ENCODE measurements around the gene ZNF333. TPM values are rescaled to one million over a fixed set of nuclear protein-coding genes. Genes with fewer than 3 reads are reported as not detected.

ZNF333 gene
- total and polyA plus RNA-seq, 2 of the 4 experiments (the other 2 are of a cell fraction): 9.8 to 15.1 TPM

- Histone ChIP-seq H3K4me2 (ENCODE audit: low read depth, low read length) (no peak overlapping the region), H4K5ac (ENCODE audit: low read depth, low read length) (no peak overlapping the region), H3K9me3 (ENCODE audit: control insufficient read depth, insufficient read depth, low read length) (no peaks in the 10 kb centered on the region), H4K91ac (ENCODE audit: insufficient read depth, low read depth, low read length) (no peak overlapping the region), H4K20me1 (ENCODE audit: insufficient read depth, low read length) (no peaks in the 10 kb centered on the region), H3K4me3 (ENCODE audit: insufficient read depth, low read depth, low read length) (no peak overlapping the region), H2AFZ (replicated peaks; ENCODE audit: low read length, poor library complexity) (no peak overlapping the region), H3K4ac (ENCODE audit: low read depth, low read length) (no peak overlapping the region), H3K9me1 (ENCODE audit: insufficient read depth, low read length) (no peaks in the 10 kb centered on the region), H2AK5ac (ENCODE audit: low read depth, low read length) (no peak overlapping the region), H2BK20ac (ENCODE audit: low read depth, low read length) (no peak overlapping the region), H3K79me1 (ENCODE audit: low read depth in 1 of 2, low read length in 2 of 2) (no peaks in the 10 kb centered on the region), H3K9ac (ENCODE audit: low read depth, low read length) (no peak overlapping the region), H3K27me3 (ENCODE audit: control insufficient read depth, insufficient read depth, low read length) (no peaks in the 10 kb centered on the region), H3K56ac (ENCODE audit: extremely low read depth, insufficient read depth, low read length) (no peak overlapping the region; the same call in 1 of the 2 replicates), H4K8ac (ENCODE audit: low read depth in 2 of 2, low read length in 2 of 2) (no peak overlapping the region), H3K23ac (ENCODE audit: low read depth, low read length) (no peak overlapping the region), H2BK5ac (ENCODE audit: low read depth, low read length, poor library complexity, severe bottlenecking) (no peak overlapping the region), H3K18ac (ENCODE audit: low read depth, low read length) (no peak overlapping the region), H3K4me1 (ENCODE audit: control insufficient read depth, insufficient read depth, low read length) (no peaks in the 10 kb centered on the region), H2BK120ac (ENCODE audit: low read depth, low read length) (no peak overlapping the region), H2AK9ac (replicated peaks; ENCODE audit: low read depth, low read length, poor library complexity) (no peak overlapping the region), H3K27ac (ENCODE audit: insufficient read depth, low read length) (no peak overlapping the region), H3K36me3 (ENCODE audit: control insufficient read depth, insufficient read depth, low read length) (no peaks in the 10 kb centered on the region), H2BK15ac (ENCODE audit: low read depth, low read length) (no peak overlapping the region), H3K14ac (replicated peaks; ENCODE audit: low read depth, low read length) (no peak overlapping the region)
- ATAC-seq (ENCODE audit: low read depth) (no peak), DNase-seq (no peak)
- POLR2A ChIA-PET (ENCODE audit: unreplicated experiment): no interaction called here
- WGBS, 2 experiments (ENCODE audit: extremely low coverage in 2 of 2, insufficient read length in 1 of 2): no CpG with 5 or more reads among the region's 3 CpGs
- dilution Hi-C loops (cut with HindIII; ENCODE audit: low sequenced_read_pairs, unreplicated experiment) (no loop called here), intact Hi-C loops (cut with micrococcal nuclease) (no loop called here), in situ Hi-C loops (cut with MboI; ENCODE audit: low sequenced_read_pairs) (no loop called here)
- CTCF ChIA-PET: no interaction called here
- BruUV-seq (replicated peaks): no TSS peak
- TF ChIP-seq RFX5 (IDR thresholded peaks at IDR 0.05; ENCODE audit: low read depth, low read length): no peak
- TF ChIP-seq ELK1 (IDR thresholded peaks at IDR 0.05; ENCODE audit: borderline replicate concordance, low read depth, low read length): no peak
- TF ChIP-seq CTCF (conservative IDR thresholded peaks at IDR 0.05; ENCODE audit: low read depth, low read length): no peak
- TF ChIP-seq MAFK (IDR thresholded peaks at IDR 0.05; ENCODE audit: low read depth, low read length): no peak
- TF ChIP-seq CEBPB (IDR thresholded peaks at IDR 0.05; ENCODE audit: low read depth, low read length): no peak
- no peak for TF ChIP-seq USF2 (IDR thresholded peaks at IDR 0.05; ENCODE audit: low read depth, low read length)
- TF ChIP-seq NFE2L2 (IDR thresholded peaks at IDR 0.05; ENCODE audit: low read depth, low read length): no peak
- no peak for TF ChIP-seq SMC3 (IDR thresholded peaks at IDR 0.05; ENCODE audit: low read depth, low read length)
- TF ChIP-seq FOS (IDR thresholded peaks at IDR 0.05; ENCODE audit: low read depth, low read length): no peak
- no peak for TF ChIP-seq BHLHE40 (IDR thresholded peaks at IDR 0.05; ENCODE audit: low read depth, low read length)
- no peak for TF ChIP-seq MXI1 (IDR thresholded peaks at IDR 0.05; ENCODE audit: borderline replicate concordance, low read depth, low read length)
- TF ChIP-seq RAD21 (IDR thresholded peaks at IDR 0.05; ENCODE audit: low read length): no peak
- TF ChIP-seq CHD1 (IDR thresholded peaks at IDR 0.05; ENCODE audit: low read depth, low read length): no peak
- no peak for TF ChIP-seq POLR2A (IDR thresholded peaks at IDR 0.05; ENCODE audit: low read depth, low read length)
- TF ChIP-seq RCOR1 (IDR thresholded peaks at IDR 0.05; ENCODE audit: insufficient replicate concordance, low read length): no peak
Measured at GRCh38 chr19:14683439-14683838, 6.4 kb upstream of the ZNF333 start.

Data from IMR-90 (cell line).